Activated CD8-positive, alpha-beta memory T cell treated with anti-CD3 and anti-CD28 coated beads for 36 hours (primary cell): ENCODE data around the gene VIPR2. TPM values are rescaled to one million over a fixed set of nuclear protein-coding genes. Genes with fewer than 3 reads are reported as not detected.

Source experiments
- CTCF ChIA-PET: fragments of 350-600 bp; sonication (Branson Sonifier 250); formaldehyde crosslinking; loops from one replicate; lab custom pipeline; 2021; ENCODE audit warnings: antibody characterized with exemption; lab: Charles Lee
- POLR2A ChIA-PET: fragments of 350-600 bp; sonication (Branson Sonifier 250); formaldehyde crosslinking; loops from one replicate; lab custom pipeline; 2021; ENCODE audit warnings: antibody characterized with exemption; lab: Charles Lee
- total RNA-seq, 2 experiments: library from RNA; stranded (reverse); gene quantifications; one replicate each; pipeline ENCODE4 v1.2.3, GENCODE V29; 2021

Gene VIPR2
- total RNA-seq, 2 experiments from 2014 or later = 0.08 to 0.19 TPM

DNA sequence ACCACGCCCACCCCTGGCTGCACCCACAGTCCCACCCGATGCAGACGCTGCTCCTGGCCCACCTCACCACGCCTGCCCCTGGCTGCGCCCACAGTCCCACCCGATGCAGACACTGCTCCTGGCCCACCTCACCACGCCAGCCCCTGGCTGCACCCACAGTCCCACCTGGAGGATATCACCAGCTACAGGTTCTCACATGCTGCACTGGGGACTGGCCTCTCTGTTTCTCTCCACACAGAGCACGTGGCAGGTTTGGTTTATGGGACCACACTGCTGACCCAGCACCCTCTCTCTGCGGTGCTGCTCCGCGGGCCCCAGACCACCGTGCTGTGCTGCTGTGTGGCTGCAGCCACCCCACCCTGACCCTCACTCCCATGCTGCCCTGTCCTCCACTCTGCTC lies 120.9 kb downstream of the VIPR2 start:
- CTCF ChIA-PET = no interaction called here
- POLR2A ChIA-PET = no interaction called here

DNA sequence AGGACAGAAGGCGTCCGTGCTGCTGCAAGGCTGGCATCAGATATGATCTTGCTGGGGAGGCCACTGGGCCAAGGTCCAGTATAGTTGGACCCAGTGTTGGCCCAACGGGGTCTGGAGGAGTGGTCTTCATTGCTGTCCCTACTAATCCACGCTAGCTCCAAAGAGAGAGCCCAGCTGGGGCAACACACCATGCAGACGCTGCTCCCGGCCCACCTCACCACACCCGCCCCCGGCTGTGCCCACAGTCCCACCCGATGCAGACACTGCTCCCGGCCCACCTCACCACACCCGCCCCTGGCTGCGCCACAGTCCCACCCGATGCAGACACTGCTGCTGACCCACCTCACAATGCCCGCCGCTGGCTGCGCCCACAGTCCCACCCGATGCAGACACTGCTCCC lies 121.5 kb downstream of the VIPR2 start:
- POLR2A ChIA-PET = no interaction called here
- CTCF ChIA-PET = no interaction called here

DNA sequence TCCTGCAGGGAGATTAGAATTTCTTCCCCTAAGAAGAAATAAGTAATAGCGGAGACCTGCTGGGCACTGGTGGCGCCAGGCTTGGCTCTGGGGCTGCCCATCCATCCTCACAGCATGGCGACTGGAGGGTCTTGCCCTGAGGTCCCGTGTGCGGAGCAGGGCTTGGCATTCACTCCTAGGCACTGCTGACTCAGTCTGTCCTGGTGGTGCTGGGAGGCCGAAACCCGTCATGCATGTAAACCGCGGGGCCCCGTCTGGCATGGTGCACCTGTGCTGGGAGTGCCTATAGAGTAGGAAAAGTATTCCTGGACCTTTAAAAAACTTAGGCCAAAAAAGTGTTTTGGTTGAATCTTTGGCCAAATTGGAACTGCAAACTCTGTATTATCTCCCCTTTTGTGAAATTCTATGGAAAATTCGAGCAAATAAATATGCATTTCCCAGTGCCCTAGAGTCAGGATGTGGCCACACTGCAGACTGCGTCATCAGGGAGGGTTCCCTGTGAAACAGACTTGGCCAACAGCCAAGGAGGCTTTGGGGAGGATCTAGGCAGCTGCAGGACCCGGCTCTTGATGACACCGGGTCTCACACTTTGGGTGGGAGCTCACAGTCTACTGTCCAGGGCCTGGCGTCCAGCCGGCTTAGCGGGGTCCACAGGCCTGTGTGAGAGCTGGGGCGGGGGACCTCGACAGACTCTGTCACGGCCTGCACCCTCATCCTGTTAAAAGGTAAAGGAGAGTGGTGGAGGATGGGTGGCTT lies 122.3 kb downstream of the VIPR2 start:
- ChIA-PET POLR2A (no interaction called here), CTCF (no interaction called here)

DNA sequence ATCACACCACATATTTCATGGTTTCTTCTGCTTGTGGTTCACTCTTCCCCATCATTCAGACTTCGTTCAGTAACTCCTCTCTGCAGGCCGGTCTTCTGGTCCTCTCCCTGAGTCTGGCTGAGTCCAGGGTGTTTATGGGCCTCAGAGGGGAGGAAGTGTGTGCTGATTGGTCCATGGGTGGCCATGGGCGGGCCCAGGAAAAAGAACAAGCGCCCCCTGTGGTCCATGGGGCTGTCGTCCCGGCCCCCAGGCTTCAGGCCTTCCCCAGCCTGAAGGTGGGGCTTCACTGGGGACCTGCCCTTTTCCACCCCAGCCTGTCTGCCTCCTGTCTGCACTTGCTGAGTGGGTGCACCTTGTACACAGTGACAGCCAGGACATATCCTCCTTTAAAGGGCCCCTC lies 123.7 kb downstream of the VIPR2 start:
- ChIA-PET CTCF (no interaction called here), POLR2A (no interaction called here)

DNA sequence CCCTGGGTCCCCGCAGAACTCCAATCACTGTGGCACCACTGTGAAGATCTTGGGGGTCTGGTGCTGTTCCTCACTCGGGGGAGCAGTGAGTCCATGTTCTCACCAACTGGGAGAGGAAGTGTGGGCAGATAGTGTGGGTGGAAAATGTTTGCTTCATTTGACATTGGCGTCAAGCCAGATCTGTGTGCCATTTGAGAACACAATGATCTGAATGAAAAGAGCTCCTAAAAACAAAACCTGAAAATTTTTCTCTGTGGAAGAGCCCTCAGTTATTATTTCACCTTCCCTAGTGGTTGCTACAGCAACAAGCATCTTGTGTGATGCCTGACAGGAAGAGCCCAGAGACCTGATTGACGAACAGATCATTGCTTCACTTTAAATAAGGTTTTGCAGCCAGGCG lies 125.6 kb downstream of the VIPR2 start:
- ChIA-PET POLR2A (no interaction called here), CTCF (no interaction called here)

DNA sequence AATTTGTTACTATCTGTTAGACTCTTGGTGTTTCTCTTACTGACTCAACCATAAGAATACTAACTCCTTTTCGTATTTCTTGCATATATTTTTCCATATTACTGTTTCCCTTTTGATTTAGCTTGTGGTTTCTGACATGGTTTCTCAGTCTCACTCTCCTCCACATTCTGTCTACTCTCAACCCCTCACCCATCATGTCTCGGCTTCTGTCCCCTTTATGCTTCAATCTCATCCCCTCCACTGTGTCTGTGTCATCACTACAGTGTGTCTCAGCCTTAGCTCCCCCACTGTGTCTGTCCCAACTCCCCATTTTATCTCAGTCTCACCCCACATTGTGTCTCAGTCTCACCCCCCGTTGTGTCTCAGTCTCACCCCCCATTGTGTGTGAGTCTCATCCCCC lies 126.9 kb downstream of the VIPR2 start:
- POLR2A ChIA-PET = interaction anchor here (0.8 kb wide), 1 partner anchor 41 kb away, joined by 3 read pairs; no protein-coding TSS in a partner anchor
- CTCF ChIA-PET = no interaction called here

DNA sequence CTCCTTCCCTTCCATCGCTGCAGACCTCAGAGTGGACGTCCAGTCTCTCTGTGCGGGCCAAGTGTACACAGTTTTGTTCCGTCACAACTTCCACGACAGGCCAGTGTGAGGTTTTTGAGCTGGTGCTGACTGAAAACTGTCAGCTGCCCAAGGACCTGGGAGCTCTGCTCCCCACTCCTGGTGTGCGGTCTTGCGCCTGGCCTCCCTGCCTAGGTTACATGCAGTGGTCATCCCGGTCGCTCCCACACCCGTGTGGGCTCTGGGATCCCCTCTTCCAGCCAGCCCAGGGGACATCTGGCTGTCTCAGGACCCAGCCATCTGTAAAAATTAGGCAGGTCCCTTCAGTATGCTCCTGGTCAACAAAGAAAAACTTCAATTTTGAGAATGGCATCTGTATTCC lies 127.5 kb downstream of the VIPR2 start:
- ChIA-PET CTCF (no interaction called here), POLR2A (interaction anchor here (0.8 kb wide), 1 partner anchor 41 kb away, joined by 3 read pairs; no protein-coding TSS in a partner anchor)

DNA sequence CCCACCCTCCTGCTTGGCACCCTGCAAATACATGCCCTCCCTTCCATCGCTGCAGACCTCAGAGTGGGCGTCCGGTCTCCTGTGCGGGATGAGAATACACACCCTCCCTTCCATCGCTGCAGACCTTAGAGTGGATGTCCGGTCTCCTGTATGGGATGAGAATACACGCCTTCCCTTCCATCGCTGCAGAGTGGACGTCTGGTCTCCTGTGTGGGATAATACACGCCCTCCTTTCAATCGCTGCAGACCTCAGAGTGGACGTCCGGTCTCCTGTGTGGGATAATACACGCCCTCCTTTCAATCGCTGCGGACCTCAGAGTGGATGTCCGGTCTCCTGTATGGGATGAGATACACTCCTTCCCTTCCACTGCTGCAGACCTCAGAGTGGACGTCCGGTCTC lies 128.1 kb downstream of the VIPR2 start:
- POLR2A ChIA-PET = no interaction called here
- CTCF ChIA-PET = no interaction called here

DNA sequence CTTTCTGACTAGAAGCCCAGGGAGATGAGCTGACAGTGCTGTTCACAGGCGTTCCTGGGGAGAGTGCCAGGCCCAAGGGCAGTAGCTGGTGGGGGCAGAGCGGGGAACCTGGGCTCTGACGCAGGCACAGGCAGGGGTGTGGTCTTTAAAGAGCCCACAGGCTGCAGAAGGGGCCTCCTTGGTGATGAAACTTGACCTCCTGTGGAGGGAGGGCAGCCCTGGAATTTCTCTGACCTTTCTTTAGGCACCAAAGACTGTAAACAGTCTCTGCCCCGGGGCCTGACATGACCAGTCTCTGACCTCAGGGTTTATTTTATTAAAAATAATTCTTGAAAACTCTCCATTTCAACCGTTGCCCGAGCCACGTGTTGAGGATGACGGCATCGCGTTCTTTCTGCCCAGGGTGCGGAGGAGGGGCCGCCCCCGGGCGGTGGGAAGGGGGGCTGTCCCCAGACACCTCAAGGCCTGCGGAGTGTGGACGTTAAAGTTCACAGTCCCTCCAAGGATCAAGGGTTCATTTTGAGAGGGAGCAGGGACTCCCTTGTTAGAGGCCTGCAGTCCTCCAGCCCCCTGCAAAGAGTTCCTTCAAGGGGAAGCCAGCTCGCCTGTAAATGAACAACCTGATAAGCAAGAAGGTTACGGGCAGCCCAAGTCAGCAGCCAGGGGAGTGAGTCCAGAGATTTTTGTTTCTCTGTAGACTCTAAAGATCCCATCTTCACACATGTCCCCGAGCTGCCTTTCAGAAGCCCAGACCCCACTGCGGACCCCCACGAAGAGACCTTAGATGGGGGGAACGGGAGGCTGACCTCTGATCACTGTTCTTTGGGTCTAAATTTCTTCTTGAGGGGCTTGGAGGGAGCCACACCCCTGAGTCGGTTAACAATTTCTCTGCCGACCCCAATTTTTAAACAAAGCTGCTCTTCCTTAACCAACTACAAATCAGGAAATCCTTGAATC lies 128.9 kb downstream of the VIPR2 start:
- ChIA-PET CTCF (no interaction called here), POLR2A (no interaction called here)

DNA sequence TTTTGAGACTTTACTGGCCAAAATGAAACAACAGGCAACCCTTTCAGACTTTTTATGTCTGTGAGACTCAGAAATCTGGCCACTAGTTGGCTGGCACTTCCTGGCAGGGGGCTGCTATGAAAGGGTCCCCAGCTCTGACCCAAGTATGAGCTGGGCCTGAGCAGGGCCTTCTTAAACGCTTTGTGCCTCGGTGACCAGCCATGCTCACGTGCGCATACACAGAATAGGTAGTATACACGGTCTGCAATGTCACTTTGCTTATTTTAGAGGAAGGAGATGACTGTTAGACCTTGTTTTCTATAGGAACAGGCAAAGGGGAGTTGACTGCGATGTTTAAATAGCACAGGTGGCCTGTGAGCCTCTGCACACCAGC lies 129.6 kb downstream of the VIPR2 start:
- ChIA-PET POLR2A (no interaction called here), CTCF (no interaction called here)

DNA sequence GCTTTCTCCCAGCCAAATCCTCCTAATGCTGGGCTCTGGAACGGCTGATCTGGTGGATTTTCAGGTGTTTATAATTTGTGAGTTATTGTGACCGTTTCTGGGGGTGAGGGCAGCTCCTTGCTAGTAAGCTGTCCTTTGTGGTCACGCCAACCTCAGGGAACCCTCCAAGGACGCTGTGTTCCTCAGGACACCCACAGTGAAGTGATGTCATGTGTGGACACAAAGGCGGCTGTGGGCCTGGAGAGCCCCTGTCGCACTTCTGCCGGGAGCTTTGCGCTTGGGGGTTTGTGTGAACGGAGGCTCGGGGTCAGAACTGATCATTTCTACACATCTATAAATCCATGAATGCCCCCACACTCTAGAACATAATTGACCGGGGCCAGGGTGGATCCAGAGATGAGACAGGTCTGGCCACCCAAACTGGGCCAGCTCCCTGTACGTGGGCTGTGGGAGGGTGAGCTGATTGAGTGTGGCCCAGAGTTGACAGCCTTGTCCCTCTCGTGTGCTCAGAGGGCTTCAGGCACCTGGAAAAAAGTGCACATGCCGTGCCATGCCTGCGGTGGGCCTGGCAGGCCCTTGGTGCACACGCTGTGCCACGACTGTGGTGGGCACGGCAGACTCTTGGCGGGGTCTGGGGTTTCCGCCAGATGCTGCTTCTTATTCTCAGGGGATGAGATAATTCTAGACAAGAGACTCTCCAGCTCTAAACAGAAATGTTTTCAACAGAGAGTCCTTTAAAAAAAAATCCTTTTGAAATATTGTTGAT lies 130.2 kb downstream of the VIPR2 start:
- CTCF ChIA-PET = interaction anchor here (1.4 kb wide), 1 partner anchor 38 kb away, joined by 4 read pairs; no protein-coding TSS in a partner anchor
- POLR2A ChIA-PET = no interaction called here

DNA sequence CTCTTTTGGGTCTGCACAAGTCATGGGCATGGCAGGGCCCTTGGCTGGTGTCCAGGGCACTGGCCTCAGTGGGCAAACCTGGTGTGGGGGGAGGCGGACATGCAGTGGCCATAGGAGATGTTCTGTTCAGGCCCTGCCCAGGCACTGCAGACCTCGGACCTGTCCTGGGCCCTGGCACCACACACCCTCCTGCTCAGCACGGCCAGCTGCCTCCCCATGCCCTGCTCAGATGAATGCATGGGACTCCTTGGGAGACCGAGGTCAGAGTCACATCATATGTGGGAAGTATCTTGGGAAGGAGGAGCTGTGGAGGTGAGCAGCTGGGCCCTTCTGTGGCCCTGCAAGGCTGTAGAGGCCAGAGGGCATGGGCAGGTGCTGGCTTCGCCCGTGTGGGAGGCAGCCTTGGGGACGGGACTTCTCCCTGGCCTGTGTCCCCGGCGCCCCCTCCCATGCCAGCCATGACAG lies 130.8 kb downstream of the VIPR2 start:
- CTCF ChIA-PET = interaction anchor here (1.4 kb wide), 1 partner anchor 37 kb away, joined by 4 read pairs; no protein-coding TSS in a partner anchor
- POLR2A ChIA-PET = no interaction called here

DNA sequence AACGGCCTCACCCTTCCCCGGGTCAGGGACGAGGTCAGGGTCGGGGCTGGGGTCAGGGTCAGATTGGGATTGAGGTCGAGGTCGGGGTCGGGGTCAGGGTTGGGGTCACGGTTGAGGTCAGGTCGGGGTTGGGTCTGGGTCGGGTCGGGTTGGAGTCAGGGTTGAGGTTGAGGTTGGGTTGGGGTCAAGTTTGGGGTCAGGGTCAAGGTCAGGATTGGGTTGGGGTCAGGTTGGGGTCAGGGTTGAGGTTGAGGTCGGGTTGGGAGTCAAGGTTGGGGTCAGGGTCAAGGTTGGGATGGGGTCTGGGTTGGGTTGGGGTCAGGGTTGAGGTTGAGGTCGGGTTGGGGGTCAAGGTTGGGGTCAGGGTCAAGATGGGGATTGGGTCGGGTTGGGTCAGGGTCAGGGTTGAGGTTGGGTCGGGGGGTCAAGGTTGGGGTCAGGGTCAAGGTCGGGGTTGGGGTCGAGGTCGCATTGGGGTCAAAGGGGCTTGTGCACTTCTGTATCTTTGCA lies 131.4 kb downstream of the VIPR2 start:
- POLR2A ChIA-PET = no interaction called here
- CTCF ChIA-PET = interaction anchor here (1.4 kb wide), 1 partner anchor 37 kb away, joined by 4 read pairs; no protein-coding TSS in a partner anchor

DNA sequence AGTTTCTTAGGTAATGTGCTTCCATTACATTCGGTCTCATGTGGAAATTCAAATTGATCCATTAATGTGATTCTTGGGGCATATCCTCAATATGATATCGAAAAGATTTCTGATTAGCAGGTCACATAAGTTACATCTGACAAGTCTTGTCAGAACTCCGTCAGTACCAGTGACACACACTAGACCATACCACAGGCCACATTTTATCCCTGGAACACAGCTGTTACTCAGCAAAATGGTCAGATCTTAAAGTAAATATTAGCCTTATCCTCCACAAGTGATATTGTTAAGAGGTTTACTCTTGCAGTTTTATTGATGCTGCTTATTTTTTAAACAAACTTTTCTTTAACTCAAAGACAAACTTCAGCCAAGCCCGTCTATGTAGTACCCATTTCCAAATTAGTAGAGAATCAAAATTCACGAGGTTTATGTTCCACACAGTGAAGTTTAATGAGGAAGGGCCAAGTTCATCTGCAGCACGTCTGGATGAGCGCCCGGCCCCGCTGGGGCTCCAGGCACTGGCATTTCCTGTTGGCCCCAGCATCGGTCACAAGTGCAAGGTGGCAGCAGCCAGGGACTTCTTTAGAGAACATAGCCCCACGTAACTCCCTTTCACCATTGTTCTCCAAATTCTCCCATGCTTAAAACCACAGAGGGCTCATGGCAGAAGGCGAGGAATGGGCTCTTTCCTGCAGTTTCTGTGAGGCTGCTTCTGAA lies 132.2 kb downstream of the VIPR2 start:
- CTCF ChIA-PET = no interaction called here

DNA sequence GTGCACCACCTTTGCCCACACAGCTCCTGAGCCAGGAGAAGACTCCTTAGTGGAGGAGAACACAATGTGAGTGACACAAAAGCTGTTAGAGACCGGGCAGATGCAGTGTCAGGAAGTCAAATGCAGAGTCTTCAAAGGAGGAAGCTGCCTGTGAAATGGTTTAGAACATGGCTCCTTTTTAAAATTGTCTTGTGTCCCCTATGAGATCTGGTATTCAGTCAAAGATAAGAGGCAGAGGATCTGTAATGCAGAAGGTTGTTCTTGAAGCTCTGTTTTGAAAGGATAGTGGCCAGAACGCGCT lies 133.0 kb downstream of the VIPR2 start:
- ChIA-PET CTCF (no interaction called here), POLR2A (no interaction called here)

More for the DNA sequence above, 132.2 kb downstream of the VIPR2 start:
- POLR2A ChIA-PET = no interaction called here

DNA sequence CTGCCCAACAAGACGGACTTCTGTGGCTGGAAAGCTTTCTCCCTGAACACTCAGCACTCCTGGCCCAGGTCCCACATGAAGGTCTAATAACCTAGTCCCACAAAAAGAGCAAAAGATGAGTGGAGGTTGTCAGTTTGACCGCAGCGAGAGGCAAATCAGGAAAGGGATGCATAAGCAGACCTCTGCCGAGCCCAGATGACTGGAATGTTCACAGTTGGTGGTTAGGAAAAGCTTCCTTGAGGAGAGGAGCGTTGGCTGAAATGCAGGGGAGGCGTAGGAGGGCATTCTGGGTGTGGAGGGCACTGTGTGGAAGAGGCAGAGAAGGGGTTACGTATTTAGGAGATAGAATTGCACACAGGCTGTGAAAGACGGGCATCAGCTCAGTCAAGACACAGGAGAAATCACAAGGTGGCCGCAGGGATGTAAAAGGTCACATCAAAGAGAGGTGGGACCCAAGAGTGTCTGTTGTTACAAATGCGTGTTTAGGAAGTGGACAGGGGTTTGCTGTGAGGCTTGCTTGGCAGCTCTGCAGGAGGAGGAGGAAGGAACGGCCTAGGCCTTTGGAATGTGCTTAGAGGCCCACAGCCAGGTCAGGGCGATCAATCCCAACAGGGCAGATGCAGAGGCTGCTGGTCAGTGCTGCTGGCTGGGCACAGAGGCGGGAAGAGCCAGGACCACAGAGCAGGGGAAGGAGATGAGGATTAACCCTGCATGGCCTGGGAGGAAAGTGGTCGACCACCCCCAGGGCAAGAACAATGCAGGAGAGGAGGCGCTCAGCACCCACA lies 133.5 kb downstream of the VIPR2 start:
- ChIA-PET CTCF (no interaction called here), POLR2A (no interaction called here)

DNA sequence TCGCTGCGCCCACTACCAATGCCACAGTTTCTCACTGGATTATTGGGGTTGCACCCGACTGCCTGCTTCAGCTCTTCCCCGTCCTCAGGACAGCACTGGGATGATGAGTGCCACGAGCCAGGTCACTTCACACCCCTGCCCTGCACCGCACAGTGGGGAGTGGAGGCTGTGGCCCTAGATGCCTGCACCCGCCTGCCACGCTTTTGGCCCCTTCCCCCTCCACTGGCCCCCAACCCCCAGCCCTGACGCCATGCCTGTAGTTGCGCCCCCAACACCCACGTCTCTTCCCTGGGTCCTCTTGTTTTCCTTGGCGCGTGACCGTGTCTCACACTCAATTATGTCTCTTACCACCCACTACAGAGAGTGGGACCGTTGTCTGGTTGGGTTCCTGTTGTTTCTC lies 134.3 kb downstream of the VIPR2 start:
- CTCF ChIA-PET = no interaction called here
- POLR2A ChIA-PET = no interaction called here

DNA sequence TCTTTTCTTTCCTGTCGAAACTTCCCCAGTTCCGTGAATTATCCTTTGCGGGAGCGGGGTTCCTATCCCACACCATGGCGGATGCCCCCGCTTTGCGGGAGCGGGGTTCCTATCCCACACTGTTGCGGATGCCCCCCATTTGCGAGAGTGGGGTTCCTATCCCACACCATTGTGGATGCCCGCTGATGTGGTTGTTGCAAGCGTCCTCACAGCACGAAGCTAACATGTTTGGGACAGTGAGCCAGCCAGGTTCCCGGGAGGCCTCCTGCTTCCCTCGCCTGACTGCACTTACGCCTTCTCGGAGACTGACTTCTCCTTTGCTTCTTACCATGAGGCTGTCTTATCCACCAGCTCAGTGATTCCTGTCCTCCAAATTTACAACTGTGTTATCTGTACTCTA lies 134.7 kb downstream of the VIPR2 start:
- ChIA-PET POLR2A (no interaction called here), CTCF (no interaction called here)
